ENCODE measurements around the gene ADSS2. TPM values are rescaled to one million over a fixed set of nuclear protein-coding genes. Genes with fewer than 3 reads are reported as not detected.

The ADSS2 gene
- total RNA-seq, 2 donors from 2014 or later = 9.9 to 23.1 TPM

DNA sequence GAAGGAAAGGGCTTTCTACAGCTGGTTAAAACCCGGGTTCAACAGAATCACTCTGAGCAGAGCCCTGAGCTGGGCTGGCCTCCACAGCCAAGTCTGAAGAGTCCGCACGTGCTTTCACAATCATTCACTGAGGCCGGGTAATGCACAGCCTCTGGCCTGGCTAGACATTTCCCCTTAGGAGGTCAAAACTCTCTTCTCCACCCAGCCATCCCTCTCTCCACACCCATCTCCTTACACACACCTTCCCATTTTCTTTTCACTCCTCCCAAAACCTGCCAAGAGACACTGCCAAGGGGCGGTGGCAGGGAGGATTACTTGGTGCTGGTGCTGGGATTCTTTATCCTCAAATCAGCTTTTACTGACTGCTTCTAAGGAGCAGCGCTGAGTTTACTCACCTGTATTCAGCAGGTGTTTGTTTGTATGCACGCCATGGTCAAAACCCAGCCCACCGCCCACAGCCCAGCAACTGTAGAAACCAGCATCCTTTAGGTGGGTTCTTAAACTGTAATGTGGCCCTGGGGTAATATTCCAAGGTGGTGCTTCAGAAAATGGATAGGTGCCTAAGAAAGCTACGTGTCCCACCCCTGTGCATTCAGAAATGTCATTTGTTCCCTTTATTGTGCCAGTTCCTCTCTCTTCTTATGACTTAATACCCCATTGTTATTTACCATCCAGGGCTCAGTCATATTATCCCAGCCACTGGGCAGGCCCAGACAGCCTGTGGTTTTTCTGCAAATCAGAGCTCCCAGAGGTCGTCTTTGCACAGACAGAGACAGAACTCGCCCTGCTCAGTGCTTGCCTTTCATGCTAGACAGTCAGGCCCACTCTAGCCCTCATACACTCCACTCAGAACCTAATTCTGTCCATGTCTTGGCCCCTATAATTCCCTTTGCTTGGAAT, 80.2 kb downstream of the ADSS2 start:
- Histone ChIP-seq H3K36me3 (replicated peaks in 1 of 2; ENCODE audit: insufficient read depth in 1 of 2, low read depth in 2 of 2) (no peaks in the 10 kb centered on the region), H3K9me3 (no peaks in the 10 kb centered on the region), H3K27ac (no peak overlapping the region), H3K4me3 (no peak overlapping the region), H3K27me3 (no peaks in the 10 kb centered on the region), H3K4me1 (no peaks in the 10 kb centered on the region)
- ATAC-seq = no peak
- WGBS, 2 donors = 83% methylated on average over 11 of the region's 11 CpGs
- TF ChIP-seq, protein P1, sequence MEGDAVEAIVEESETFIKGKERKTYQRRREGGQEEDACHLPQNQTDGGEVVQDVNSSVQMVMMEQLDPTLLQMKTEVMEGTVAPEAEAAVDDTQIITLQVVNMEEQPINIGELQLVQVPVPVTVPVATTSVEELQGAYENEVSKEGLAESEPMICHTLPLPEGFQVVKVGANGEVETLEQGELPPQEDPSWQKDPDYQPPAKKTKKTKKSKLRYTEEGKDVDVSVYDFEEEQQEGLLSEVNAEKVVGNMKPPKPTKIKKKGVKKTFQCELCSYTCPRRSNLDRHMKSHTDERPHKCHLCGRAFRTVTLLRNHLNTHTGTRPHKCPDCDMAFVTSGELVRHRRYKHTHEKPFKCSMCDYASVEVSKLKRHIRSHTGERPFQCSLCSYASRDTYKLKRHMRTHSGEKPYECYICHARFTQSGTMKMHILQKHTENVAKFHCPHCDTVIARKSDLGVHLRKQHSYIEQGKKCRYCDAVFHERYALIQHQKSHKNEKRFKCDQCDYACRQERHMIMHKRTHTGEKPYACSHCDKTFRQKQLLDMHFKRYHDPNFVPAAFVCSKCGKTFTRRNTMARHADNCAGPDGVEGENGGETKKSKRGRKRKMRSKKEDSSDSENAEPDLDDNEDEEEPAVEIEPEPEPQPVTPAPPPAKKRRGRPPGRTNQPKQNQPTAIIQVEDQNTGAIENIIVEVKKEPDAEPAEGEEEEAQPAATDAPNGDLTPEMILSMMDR (IDR thresholded peaks at IDR 0.05) = no peak
- TF ChIP-seq POLR2A (IDR thresholded peaks at IDR 0.05) = no peak
- intact Hi-C loops (cut with DNase I) = no loop called here
- no peak for DNase-seq

DNA sequence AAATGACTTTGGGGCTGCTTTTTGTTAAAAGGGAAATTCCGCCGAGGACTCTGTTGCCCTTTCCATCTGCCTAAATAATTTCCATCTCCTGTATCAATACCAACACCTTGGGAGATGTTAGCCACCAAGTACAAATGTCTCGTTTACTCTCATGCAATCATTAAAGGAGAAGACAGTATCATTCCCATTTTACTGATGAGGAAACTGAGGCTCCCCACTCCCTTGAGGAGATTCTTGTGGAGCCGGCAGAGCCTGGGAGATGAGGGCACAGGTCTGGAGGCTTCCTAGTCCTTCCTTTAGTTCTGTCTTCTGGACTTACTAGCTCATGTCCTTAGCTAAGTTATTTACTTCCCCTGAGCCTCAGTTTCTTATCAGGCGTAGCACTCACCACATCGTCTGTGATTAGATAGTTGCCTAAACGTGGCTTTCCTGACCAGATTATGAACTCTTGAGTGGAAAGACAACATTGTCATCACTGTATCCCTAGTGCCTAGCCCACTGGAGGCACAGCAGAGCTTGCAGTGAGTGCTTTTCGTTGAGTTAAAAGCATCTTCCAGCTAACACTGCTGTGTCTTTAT, 81.6 kb downstream of the ADSS2 start:
- no peak overlapping the region for H3K27ac ChIP-seq
- H3K9me3 ChIP-seq = no peaks in the 10 kb centered on the region
- DNase-seq (no peak), ATAC-seq (no peak)
- no peak overlapping the region for H3K4me3 ChIP-seq
- TF ChIP-seq POLR2A (IDR thresholded peaks at IDR 0.05) = no peak
- TF ChIP-seq, protein P1 (IDR thresholded peaks at IDR 0.05) = no peak
- no peaks in the 10 kb centered on the region for H3K4me1 ChIP-seq
- 57 to 66% methylated on average over 8 of the region's 8 CpGs for WGBS, 2 donors
- H3K36me3 ChIP-seq (replicated peaks in 1 of 2; ENCODE audit: insufficient read depth in 1 of 2, low read depth in 2 of 2) = no peaks in the 10 kb centered on the region
- H3K27me3 ChIP-seq = no peaks in the 10 kb centered on the region
- intact Hi-C loops (cut with DNase I) = no loop called here

DNA sequence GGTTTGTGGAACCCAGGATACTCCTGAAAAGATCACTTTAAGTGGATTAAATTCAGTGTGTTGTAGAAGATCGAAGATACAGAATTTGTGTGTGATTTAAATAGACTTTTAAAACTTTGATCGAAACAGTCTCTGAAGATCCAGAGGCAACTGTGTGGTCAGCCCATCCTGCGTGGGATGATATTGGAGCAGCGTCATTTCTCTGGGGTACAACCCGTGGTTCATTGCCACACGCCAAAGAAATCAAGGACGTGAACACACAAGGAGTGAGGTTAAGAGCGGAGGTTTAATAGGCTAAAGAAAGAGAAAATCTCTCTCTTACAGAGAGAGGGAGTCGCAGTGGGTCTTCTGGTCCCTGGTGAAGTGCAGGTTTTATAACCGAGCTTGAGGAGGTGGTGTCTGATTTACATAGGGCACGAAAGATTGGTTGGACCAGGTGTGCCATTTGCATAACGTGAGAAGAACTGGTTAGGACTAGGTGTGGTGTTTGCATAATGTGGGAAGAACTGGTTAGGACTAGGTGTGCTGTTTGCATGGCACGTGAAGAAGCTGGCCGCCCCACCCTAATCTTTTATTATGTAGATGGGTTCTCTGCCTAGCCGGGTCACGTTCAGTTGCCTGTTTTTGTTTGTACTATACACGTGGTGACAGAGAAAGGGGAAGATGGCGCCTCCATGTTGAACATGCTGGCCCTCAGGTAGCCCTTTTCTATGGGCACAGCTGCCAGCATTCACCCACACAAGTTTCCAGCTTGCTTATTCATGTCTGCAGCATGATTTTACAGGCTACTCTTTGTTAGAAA, 82.3 kb downstream of the ADSS2 start:
- no peaks in the 10 kb centered on the region for H3K4me1 ChIP-seq
- H3K36me3 ChIP-seq (replicated peaks in 1 of 2; ENCODE audit: insufficient read depth in 1 of 2, low read depth in 2 of 2) = no peaks in the 10 kb centered on the region
- H3K4me3 ChIP-seq = no peak overlapping the region
- no peak for DNase-seq
- intact Hi-C loops (cut with DNase I) = no loop called here
- no peaks in the 10 kb centered on the region for H3K9me3 ChIP-seq
- no peak overlapping the region for H3K27ac ChIP-seq
- ATAC-seq = no peak
- TF ChIP-seq, protein P1 (IDR thresholded peaks at IDR 0.05) = no peak
- no peak for TF ChIP-seq POLR2A (IDR thresholded peaks at IDR 0.05)
- WGBS, 2 donors = 67 to 70% methylated on average over 18 of the region's 18 CpGs
- no peaks in the 10 kb centered on the region for H3K27me3 ChIP-seq

DNA sequence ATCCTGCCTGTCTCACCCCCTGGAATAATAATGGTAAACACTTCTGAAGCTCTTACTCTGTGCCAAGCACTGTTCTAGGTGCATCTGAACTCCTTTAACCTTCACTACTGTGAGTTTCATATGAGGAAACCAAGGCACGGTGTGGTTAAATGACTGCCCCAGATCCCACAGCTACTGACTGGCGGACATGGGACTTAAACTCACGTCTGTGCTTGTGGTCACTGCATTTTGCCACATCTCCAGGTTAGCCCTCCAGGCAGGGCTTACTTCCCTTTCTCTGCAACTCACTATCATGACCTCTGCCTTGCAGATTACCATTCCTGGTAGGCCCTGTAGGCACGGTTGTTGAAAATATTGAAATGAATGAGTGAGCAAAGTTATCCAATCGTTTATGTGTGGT, 83.4 kb downstream of the ADSS2 start:
- TF ChIP-seq POLR2A (IDR thresholded peaks at IDR 0.05) = no peak
- Histone ChIP-seq H3K9me3 (no peaks in the 10 kb centered on the region), H3K27me3 (no peaks in the 10 kb centered on the region), H3K4me3 (no peak overlapping the region), H3K4me1 (no peaks in the 10 kb centered on the region), H3K36me3 (replicated peaks in 1 of 2; ENCODE audit: insufficient read depth in 1 of 2, low read depth in 2 of 2) (no peaks in the 10 kb centered on the region), H3K27ac (no peak overlapping the region)
- WGBS, 2 donors = 70 to 80% methylated on average over 5 of the region's 5 CpGs
- intact Hi-C loops (cut with DNase I) = no loop called here
- ATAC-seq = no peak
- no peak for DNase-seq

Measured in body of pancreas (tissue), 4 donors.